Measurements from ENCODE around the gene PDZK1IP1. TPM values are rescaled to one million over a fixed set of nuclear protein-coding genes. Genes with fewer than 3 reads are reported as not detected.

Gene PDZK1IP1
- total RNA-seq, 2 donors from 2014 or later = 5.9 to 36.1 TPM

GRCh38 chr1:47186267-47187185 is 3.3 kb downstream of the PDZK1IP1 start:
- no peak for DNase-seq (ENCODE audit: low spot score)
- Histone ChIP-seq H3K27me3 (replicated peaks; ENCODE audit: insufficient read depth) (no peaks in the 10 kb centered on the region), H3K36me3 (no peaks in the 10 kb centered on the region), H3K9me3 (no peaks in the 10 kb centered on the region), H3K4me3 (no peak overlapping the region), H3K4me1 (replicated peaks) (no peaks in the 10 kb centered on the region), H3K27ac (no peak overlapping the region)
- intact Hi-C loops (cut with DNase I) = loop anchor here (10.0 kb wide), 1 partner anchor 138 kb away; no protein-coding TSS in a partner anchor
- 93% methylated on average over 13 of the region's 13 CpGs for WGBS
- no peak for TF ChIP-seq POLR2AphosphoS5 (IDR thresholded peaks at IDR 0.05)
- no peak for TF ChIP-seq POLR2A (IDR thresholded peaks at IDR 0.05)
- TF ChIP-seq CTCF (IDR thresholded peaks at IDR 0.05) = no peak

- H3K27me3 ChIP-seq (replicated peaks; ENCODE audit: insufficient read depth) = no peaks in the 10 kb centered on the region
- intact Hi-C loops (cut with DNase I) = loop anchor here (10.0 kb wide), 1 partner anchor 140 kb away; no protein-coding TSS in a partner anchor
- no peak overlapping the region for H3K4me3 ChIP-seq
- no peak for DNase-seq (ENCODE audit: low spot score)
- no peaks in the 10 kb centered on the region for H3K4me1 ChIP-seq (replicated peaks)
- WGBS = 83% methylated on average over 14 of the region's 14 CpGs
- H3K27ac ChIP-seq = no peak overlapping the region
- H3K9me3 ChIP-seq = no peaks in the 10 kb centered on the region
- TF ChIP-seq POLR2AphosphoS5 (IDR thresholded peaks at IDR 0.05) (no peak), POLR2A (IDR thresholded peaks at IDR 0.05) (no peak), CTCF (IDR thresholded peaks at IDR 0.05) (no peak)
- H3K36me3 ChIP-seq = no peaks in the 10 kb centered on the region
Observed at GRCh38 chr1:47184822-47185677, 4.8 kb downstream of the PDZK1IP1 start.

GRCh38 chr1:47184090-47184821 is 5.6 kb downstream of the PDZK1IP1 start:
- no peak overlapping the region for H3K4me3 ChIP-seq
- H3K27ac ChIP-seq = no peak overlapping the region
- DNase-seq (ENCODE audit: low spot score) = no peak
- no peaks in the 10 kb centered on the region for H3K27me3 ChIP-seq (replicated peaks; ENCODE audit: insufficient read depth)
- no peaks in the 10 kb centered on the region for H3K36me3 ChIP-seq
- no peaks in the 10 kb centered on the region for H3K9me3 ChIP-seq
- no peak for TF ChIP-seq CTCF (IDR thresholded peaks at IDR 0.05)
- TF ChIP-seq POLR2A (IDR thresholded peaks at IDR 0.05) = no peak
- TF ChIP-seq POLR2AphosphoS5 (IDR thresholded peaks at IDR 0.05) = no peak
- intact Hi-C loops (cut with DNase I) = loop anchor here (10.0 kb wide), 1 partner anchor 141 kb away; no protein-coding TSS in a partner anchor
- H3K4me1 ChIP-seq (replicated peaks) = no peaks in the 10 kb centered on the region
- WGBS = 81% methylated on average over 5 of the region's 5 CpGs

GRCh38 chr1:47183308-47184089 is 6.3 kb downstream of the PDZK1IP1 start:
- WGBS = 76% methylated on average over 11 of the region's 11 CpGs
- intact Hi-C loops (cut with DNase I) = loop anchor here (10.0 kb wide), 1 partner anchor 141 kb away; no protein-coding TSS in a partner anchor
- no peak overlapping the region for H3K27ac ChIP-seq
- no peaks in the 10 kb centered on the region for H3K9me3 ChIP-seq
- TF ChIP-seq POLR2AphosphoS5 (IDR thresholded peaks at IDR 0.05) (no peak), CTCF (IDR thresholded peaks at IDR 0.05) (no peak), POLR2A (IDR thresholded peaks at IDR 0.05) (no peak)
- no peak overlapping the region for H3K4me3 ChIP-seq
- H3K27me3 ChIP-seq (replicated peaks; ENCODE audit: insufficient read depth) = no peaks in the 10 kb centered on the region
- no peaks in the 10 kb centered on the region for H3K4me1 ChIP-seq (replicated peaks)
- no peak for DNase-seq (ENCODE audit: low spot score)
- no peaks in the 10 kb centered on the region for H3K36me3 ChIP-seq
